HEK293 (cell line): ENCODE data around the gene MKI67.

ENCODE experiments used
- CTCF ChIA-PET: fragments of 350-600 bp; formaldehyde crosslinking; extraction: SDS; loops from one replicate; lab custom pipeline; 2021; ENCODE audit warnings: antibody characterized with exemption; lab: Yijun Ruan, JAX
- POLR2A ChIA-PET: fragments of 300-600 bp; formaldehyde crosslinking; extraction: SDS; loops from one replicate; lab custom pipeline; 2020; ENCODE audit warnings: antibody characterized with exemption, inconsistent platforms; lab: Yijun Ruan, JAX
- H3K27ac ChIP-seq: fragments of 200-500 bp; sonication (Bioruptor generic); 2 replicates; pipeline ENCODE4 v1.5.1; 2014; ENCODE audit warnings: low read depth, low read length, control low read depth, inconsistent platforms; ENCODE audit errors: extremely low read depth
- H3K36me3 ChIP-seq, 2 experiments: fragments of 200-500 bp in 1 of 2; sonication (Bioruptor generic) in 1 of 2; 1 replicate in 1 of 2; 2 replicates in 1 of 2; pipeline ENCODE4 v1.5.1; 2014 to 2017; ENCODE audit warnings: inconsistent platforms in 2 of 2, low read length in 2 of 2; ENCODE audit not compliant: control insufficient read depth in 2 of 2, insufficient read depth in 1 of 2
- H3K4me1 ChIP-seq: fragments of 200-500 bp; sonication (Bioruptor generic); 2 replicates; pipeline ENCODE4 v1.5.1; 2014; ENCODE audit warnings: mild to moderate bottlenecking, low read length, inconsistent platforms; ENCODE audit not compliant: control insufficient read depth, insufficient read depth
- H3K4me3 ChIP-seq: 2 replicates; pipeline ENCODE4 v1.5.1; 2011; ENCODE audit warnings: low read depth, mild to moderate bottlenecking, control low read depth, low read length, moderate library complexity
- H3K9me3 ChIP-seq: fragments of 200-500 bp; sonication (Bioruptor generic); 2 replicates; pipeline ENCODE4 v1.5.1; 2014; ENCODE audit warnings: low read depth, low read length, inconsistent platforms; ENCODE audit not compliant: control insufficient read depth, insufficient read depth
- HIC1 ChIP-seq: fragments of 450-650 bp; formaldehyde crosslinking; IDR thresholded peaks from 2 replicates; pipeline ENCODE4 v1.5.1; 2016; ENCODE audit warnings: missing biosample characterization, missing genetic modification characterization
- IKZF3 ChIP-seq: fragments of 450-650 bp; IDR thresholded peaks from 2 replicates; pipeline ENCODE4 v1.5.0; 2018; ENCODE audit warnings: missing biosample characterization, mild to moderate bottlenecking, missing genetic modification characterization, moderate library complexity
- MEIS1 ChIP-seq: sonication (generic); formaldehyde crosslinking; IDR thresholded peaks from 2 replicates; pipeline ENCODE4 v1.8.1; 2022; ENCODE audit warnings: missing genetic modification reagents, mild to moderate bottlenecking, borderline replicate concordance
- MYNN ChIP-seq: fragments of 450-650 bp; formaldehyde crosslinking; IDR thresholded peaks from 2 replicates; pipeline ENCODE4 v1.5.1; 2016; ENCODE audit warnings: missing biosample characterization, missing genetic modification characterization, borderline replicate concordance
- SCRT2 ChIP-seq: fragments of 450-650 bp; formaldehyde crosslinking; IDR thresholded peaks from 2 replicates; pipeline ENCODE4 v1.5.1; 2016; ENCODE audit warnings: missing biosample characterization, missing genetic modification characterization
- ZBTB1 ChIP-seq: fragments of 450-650 bp; formaldehyde crosslinking; IDR thresholded peaks from 2 replicates; pipeline ENCODE4 v1.5.1; 2016; ENCODE audit warnings: missing biosample characterization, missing genetic modification characterization
- ZBTB21 ChIP-seq: fragments of 450-650 bp; formaldehyde crosslinking; IDR thresholded peaks from 2 replicates; pipeline ENCODE4 v1.5.1; 2017; ENCODE audit warnings: missing biosample characterization, missing genetic modification characterization
- ZNF121 ChIP-seq: fragments of 450-650 bp; formaldehyde crosslinking; IDR thresholded peaks from 2 replicates; pipeline ENCODE4 v1.5.1; 2016; ENCODE audit warnings: missing biosample characterization, missing genetic modification characterization
- ZNF146 ChIP-seq: fragments of 450-650 bp; formaldehyde crosslinking; IDR thresholded peaks from 2 replicates; pipeline ENCODE4 v1.5.1; 2016; ENCODE audit warnings: missing biosample characterization, missing genetic modification characterization
- ZNF157 ChIP-seq: fragments of 450-650 bp; formaldehyde crosslinking; IDR thresholded peaks from 2 replicates; pipeline ENCODE4 v1.5.1; 2016; ENCODE audit warnings: missing biosample characterization, missing genetic modification characterization
- ZNF184 ChIP-seq: fragments of 450-650 bp; IDR thresholded peaks from 2 replicates; pipeline ENCODE4 v1.5.1; 2018; ENCODE audit warnings: missing biosample characterization, mild to moderate bottlenecking, missing genetic modification characterization
- ZNF19 ChIP-seq: fragments of 450-650 bp; formaldehyde crosslinking; IDR thresholded peaks from 2 replicates; pipeline ENCODE4; 2016; ENCODE audit warnings: missing biosample characterization, missing genetic modification characterization, low read depth
- ZNF221 ChIP-seq: fragments of 450-650 bp; formaldehyde crosslinking; IDR thresholded peaks from 2 replicates; pipeline ENCODE4 v1.5.1; 2017; ENCODE audit warnings: missing biosample characterization, missing genetic modification characterization, borderline replicate concordance
- ZNF23 ChIP-seq: fragments of 450-650 bp; formaldehyde crosslinking; IDR thresholded peaks from 2 replicates; pipeline ENCODE4 v1.5.1; 2016; ENCODE audit warnings: missing biosample characterization, missing genetic modification characterization, borderline replicate concordance
- ZNF324 ChIP-seq: fragments of 450-650 bp; formaldehyde crosslinking; IDR thresholded peaks from 2 replicates; pipeline ENCODE4 v1.5.1; 2016; ENCODE audit warnings: missing biosample characterization, missing genetic modification characterization
- ZNF341 ChIP-seq: fragments of 450-650 bp; formaldehyde crosslinking; IDR thresholded peaks from 2 replicates; pipeline ENCODE4; 2016; ENCODE audit warnings: low read depth, missing biosample characterization, missing genetic modification characterization
- ZNF394 ChIP-seq: fragments of 450-650 bp; formaldehyde crosslinking; IDR thresholded peaks from 2 replicates; pipeline ENCODE4 v1.5.1; 2016; ENCODE audit warnings: missing biosample characterization, missing genetic modification characterization, mild to moderate bottlenecking, moderate library complexity, borderline replicate concordance
- ZNF423 ChIP-seq: fragments of 450-650 bp; formaldehyde crosslinking; IDR thresholded peaks from 2 replicates; pipeline ENCODE4 v1.5.1; 2016; ENCODE audit warnings: missing biosample characterization, missing genetic modification characterization
- ZNF473 ChIP-seq: fragments of 450-650 bp; formaldehyde crosslinking; IDR thresholded peaks from 2 replicates; pipeline ENCODE4 v1.5.1; 2017; ENCODE audit warnings: missing biosample characterization, missing genetic modification characterization
- ZNF48 ChIP-seq: fragments of 450-650 bp; formaldehyde crosslinking; IDR thresholded peaks from 2 replicates; pipeline ENCODE4 v1.5.1; 2016; ENCODE audit warnings: missing biosample characterization, missing genetic modification characterization
- ZNF488 ChIP-seq: fragments of 450-650 bp; formaldehyde crosslinking; IDR thresholded peaks from 2 replicates; pipeline ENCODE4 v1.5.1; 2016; ENCODE audit warnings: missing biosample characterization, missing genetic modification characterization
- ZNF514 ChIP-seq: fragments of 450-650 bp; formaldehyde crosslinking; IDR thresholded peaks from 2 replicates; pipeline ENCODE4 v1.5.1; 2016; ENCODE audit warnings: missing biosample characterization, missing genetic modification characterization
- ZNF548 ChIP-seq: fragments of 450-650 bp; formaldehyde crosslinking; IDR thresholded peaks from 2 replicates; pipeline ENCODE4 v1.5.1; 2016; ENCODE audit warnings: missing biosample characterization, missing genetic modification characterization
- ZNF558 ChIP-seq: fragments of 450-650 bp; formaldehyde crosslinking; IDR thresholded peaks from 2 replicates; pipeline ENCODE4 v1.5.1; 2016; ENCODE audit warnings: missing biosample characterization, missing genetic modification characterization
- ZNF596 ChIP-seq: fragments of 450-650 bp; IDR thresholded peaks from 2 replicates; pipeline ENCODE4 v1.5.0; 2018; ENCODE audit warnings: missing biosample characterization, mild to moderate bottlenecking, missing genetic modification characterization, moderate library complexity
- ZNF785 ChIP-seq: fragments of 450-650 bp; formaldehyde crosslinking; IDR thresholded peaks from 2 replicates; pipeline ENCODE4 v1.5.1; 2016; ENCODE audit warnings: missing biosample characterization, missing genetic modification characterization
- ZSCAN30 ChIP-seq: fragments of 450-650 bp; IDR thresholded peaks from 2 replicates; pipeline ENCODE4 v1.5.1; 2018; ENCODE audit warnings: missing biosample characterization, mild to moderate bottlenecking, missing genetic modification characterization, moderate library complexity
- TF ChIP-seq, protein P1 (sequence below): fragments of 450-650 bp; formaldehyde crosslinking; IDR thresholded peaks from 2 replicates; pipeline ENCODE4 v1.5.1; 2016; ENCODE audit warnings: missing biosample characterization, missing genetic modification characterization
- TF ChIP-seq, protein P2 (sequence below): fragments of 450-650 bp; formaldehyde crosslinking; IDR thresholded peaks from 2 replicates; pipeline ENCODE4 v1.5.1; 2016; ENCODE audit warnings: missing biosample characterization, missing genetic modification characterization

Gene MKI67

GRCh38 chr10:128161031-128161430, 34.8 kb upstream of the MKI67 start:
- Histone ChIP-seq H3K4me1 (no peaks in the 10 kb centered on the region), H3K36me3 (no peaks in the 10 kb centered on the region), H3K4me3 (no peak overlapping the region), H3K9me3 (no peaks in the 10 kb centered on the region), H3K27ac (no peak overlapping the region)
- ChIA-PET CTCF (interaction anchor here (0.6 to 1.5 kb wide), 3 partner anchors 10 to 380 kb away, joined by 3 to 6 read pairs (median 3); no protein-coding TSS in a partner anchor), POLR2A (no interaction called here)
- TF ChIP-seq HIC1 (tag by site-specific recombination) (no peak), ZNF341 (tag by site-specific recombination) (no peak), MEIS1 (CRISPR knock-in tag) (no peak), ZBTB1 (tag by site-specific recombination) (no peak), ZNF488 (tag by site-specific recombination) (no peak), SCRT2 (tag by site-specific recombination) (no peak; the same call in 1 of the 2 replicates), ZNF423 (tag by site-specific recombination) (no peak), ZNF48 (tag by site-specific recombination) (no peak), ZNF184 (tag by site-specific recombination) (no peak), ZNF19 (no peak), ZNF548 (tag by site-specific recombination) (no peak), ZNF324 (tag by site-specific recombination) (no peak)
- TF ChIP-seq, protein P1, sequence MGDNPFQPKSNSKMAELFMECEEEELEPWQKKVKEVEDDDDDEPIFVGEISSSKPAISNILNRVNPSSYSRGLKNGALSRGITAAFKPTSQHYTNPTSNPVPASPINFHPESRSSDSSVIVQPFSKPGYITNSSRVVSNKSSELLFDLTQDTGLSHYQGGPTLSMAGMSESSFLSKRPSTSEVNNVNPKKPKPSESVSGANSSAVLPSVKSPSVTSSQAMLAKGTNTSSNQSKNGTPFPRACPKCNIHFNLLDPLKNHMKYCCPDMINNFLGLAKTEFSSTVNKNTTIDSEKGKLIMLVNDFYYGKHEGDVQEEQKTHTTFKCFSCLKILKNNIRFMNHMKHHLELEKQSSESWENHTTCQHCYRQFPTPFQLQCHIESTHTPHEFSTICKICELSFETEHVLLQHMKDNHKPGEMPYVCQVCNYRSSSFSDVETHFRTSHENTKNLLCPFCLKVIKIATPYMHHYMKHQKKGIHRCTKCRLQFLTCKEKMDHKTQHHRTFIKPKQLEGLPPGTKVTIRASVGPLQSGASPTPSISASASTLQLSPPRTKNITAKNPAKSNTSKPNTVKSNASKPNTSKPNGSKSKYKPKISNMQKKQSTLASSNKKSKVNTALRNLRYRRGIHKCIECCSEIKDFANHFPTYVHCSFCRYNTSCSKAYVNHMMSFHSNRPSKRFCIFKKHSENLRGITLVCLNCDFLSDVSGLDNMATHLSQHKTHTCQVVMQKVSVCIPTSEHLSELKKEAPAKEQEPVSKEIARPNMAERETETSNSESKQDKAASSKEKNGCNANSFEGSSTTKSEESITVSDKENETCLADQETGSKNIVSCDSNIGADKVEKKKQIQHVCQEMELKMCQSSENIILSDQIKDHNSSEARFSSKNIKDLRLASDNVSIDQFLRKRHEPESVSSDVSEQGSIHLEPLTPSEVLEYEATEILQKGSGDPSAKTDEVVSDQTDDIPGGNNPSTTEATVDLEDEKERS (tag by site-specific recombination), result no peak
- TF ChIP-seq, protein P2, sequence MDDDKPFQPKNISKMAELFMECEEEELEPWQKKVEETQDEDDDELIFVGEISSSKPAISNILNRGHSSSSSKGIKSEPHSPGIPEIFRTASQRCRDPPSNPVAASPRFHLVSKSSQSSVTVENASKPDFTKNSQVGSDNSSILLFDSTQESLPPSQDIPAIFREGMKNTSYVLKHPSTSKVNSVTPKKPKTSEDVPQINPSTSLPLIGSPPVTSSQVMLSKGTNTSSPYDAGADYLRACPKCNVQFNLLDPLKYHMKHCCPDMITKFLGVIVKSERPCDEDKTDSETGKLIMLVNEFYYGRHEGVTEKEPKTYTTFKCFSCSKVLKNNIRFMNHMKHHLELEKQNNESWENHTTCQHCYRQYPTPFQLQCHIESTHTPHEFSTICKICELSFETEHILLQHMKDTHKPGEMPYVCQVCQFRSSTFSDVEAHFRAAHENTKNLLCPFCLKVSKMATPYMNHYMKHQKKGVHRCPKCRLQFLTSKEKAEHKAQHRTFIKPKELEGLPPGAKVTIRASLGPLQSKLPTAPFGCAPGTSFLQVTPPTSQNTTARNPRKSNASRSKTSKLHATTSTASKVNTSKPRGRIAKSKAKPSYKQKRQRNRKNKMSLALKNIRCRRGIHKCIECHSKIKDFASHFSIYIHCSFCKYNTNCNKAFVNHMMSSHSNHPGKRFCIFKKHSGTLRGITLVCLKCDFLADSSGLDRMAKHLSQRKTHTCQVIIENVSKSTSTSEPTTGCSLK, result no peak

GRCh38 chr10:128160297-128160711, 34.1 kb upstream of the MKI67 start:
- CTCF ChIA-PET, result interaction anchor here (0.5 to 1.2 kb wide), 3 partner anchors 18 to 83 kb away, joined by 3 to 4 read pairs (median 3); no protein-coding TSS in a partner anchor
- TF ChIP-seq ZNF423 (tag by site-specific recombination), result no peak
- TF ChIP-seq ZNF146 (tag by site-specific recombination), result no peak
- TF ChIP-seq ZNF23 (tag by site-specific recombination), result no peak
- no peak for TF ChIP-seq ZNF394 (tag by site-specific recombination)
- no peak for TF ChIP-seq ZBTB21 (tag by site-specific recombination)
- no peak for TF ChIP-seq ZNF184 (tag by site-specific recombination)
- no peak for TF ChIP-seq ZNF558
- no peak for TF ChIP-seq ZNF785 (tag by site-specific recombination)
- TF ChIP-seq MYNN (tag by site-specific recombination), result no peak
- TF ChIP-seq IKZF3 (tag by site-specific recombination), result no peak
- TF ChIP-seq ZNF221 (tag by site-specific recombination), result no peak
- no peak for TF ChIP-seq ZNF514
- no peak for TF ChIP-seq ZNF157 (tag by site-specific recombination)
- no peak for TF ChIP-seq ZNF121 (tag by site-specific recombination)
- TF ChIP-seq ZSCAN30, result no peak
- no peak for TF ChIP-seq ZNF596
- no peak for TF ChIP-seq ZNF473 (tag by site-specific recombination)

More at GRCh38 chr10:128160297-128160711, 34.1 kb upstream of the MKI67 start:
- POLR2A ChIA-PET, result no interaction called here
- no peaks in the 10 kb centered on the region for H3K9me3 ChIP-seq
- H3K4me3 ChIP-seq, result no peak overlapping the region
- no peaks in the 10 kb centered on the region for H3K36me3 ChIP-seq
- no peak overlapping the region for H3K27ac ChIP-seq
- no peaks in the 10 kb centered on the region for H3K4me1 ChIP-seq
